22Rv1 (cell line): ENCODE results near the gene PAM16.

ENCODE experiments used
- CTCF ChIP-seq: fragments of 450-650 bp; IDR thresholded peaks from 2 replicates; pipeline ENCODE4 v1.5.1; 2017; ENCODE audit warnings: mild to moderate bottlenecking
- ZFX ChIP-seq: fragments of 450-650 bp; IDR thresholded peaks from 2 replicates; pipeline ENCODE4 v1.6.1; 2017; ENCODE audit warnings: antibody characterized with exemption, borderline replicate concordance

GRCh38 chr16:4291699-4292098 lies 59.4 kb downstream of the PAM16 start:
- no peak for TF ChIP-seq CTCF
- no peak for TF ChIP-seq ZFX
